Ascending aorta (tissue), 2 donors: ENCODE measurements around the gene FOXN3. TPM values are rescaled to one million over a fixed set of nuclear protein-coding genes. Genes with fewer than 3 reads are reported as not detected.

Source experiments
- DNase-seq, 2 donors: peaks; one replicate each; pipeline ENCODE4 v3.0.0-alpha.2; 2019; ENCODE audit warnings: low spot score in 2 of 2
- H3K27ac ChIP-seq, 2 donors: fragments of 200-600 bp; sonication (generic); one replicate each; pipeline ENCODE4 v1.5.1; 2016 to 2017; ENCODE audit warnings: mild to moderate bottlenecking in 1 of 2
- H3K27me3 ChIP-seq: fragments of 200-600 bp; sonication (generic); one replicate; pipeline ENCODE4 v1.5.1; 2017
- H3K36me3 ChIP-seq, 2 donors: fragments of 200-600 bp; sonication (generic); one replicate each; pipeline ENCODE4 v1.5.1; 2016
- H3K4me1 ChIP-seq, 2 donors: fragments of 200-600 bp; sonication (generic); one replicate each; pipeline ENCODE4 v1.5.1; 2016 to 2017; ENCODE audit warnings: mild to moderate bottlenecking in 1 of 2
- H3K4me3 ChIP-seq, 2 donors: fragments of 200-600 bp; sonication (generic); one replicate each; pipeline ENCODE4 v1.5.1; 2016 to 2017; ENCODE audit warnings: mild to moderate bottlenecking in 1 of 2
- H3K9me3 ChIP-seq, 2 donors: fragments of 200-600 bp; sonication (generic); one replicate each; pipeline ENCODE4 v1.5.1; 2016
- intact Hi-C: fragments of 100-400 bp; cut with DNase I; formaldehyde crosslinking; loops from one replicate; pipeline ENCODE4 v1.15.1; 2023
- total RNA-seq: library from RNA; depleted of rRNA; stranded (reverse); fragments of >200 nt; gene quantifications from one replicate; pipeline ENCODE4 v1.1.0, GENCODE V29; 2016
- TF ChIP-seq, protein P1 (sequence below), 3 experiments: fragments of 200-600 bp in 2 of 3; fragments of 450-650 bp in 1 of 3; sonication (generic) in 2 of 3; IDR thresholded peaks; one replicate each; pipeline ENCODE4 v1.5.1; 2016 to 2019; ENCODE audit warnings: antibody characterized with exemption in 3 of 3, mild to moderate bottlenecking in 1 of 3, moderate library complexity in 1 of 3

Gene FOXN3
- total RNA-seq, 1 donor from 2014 or later, result 96.3 TPM

DNA sequence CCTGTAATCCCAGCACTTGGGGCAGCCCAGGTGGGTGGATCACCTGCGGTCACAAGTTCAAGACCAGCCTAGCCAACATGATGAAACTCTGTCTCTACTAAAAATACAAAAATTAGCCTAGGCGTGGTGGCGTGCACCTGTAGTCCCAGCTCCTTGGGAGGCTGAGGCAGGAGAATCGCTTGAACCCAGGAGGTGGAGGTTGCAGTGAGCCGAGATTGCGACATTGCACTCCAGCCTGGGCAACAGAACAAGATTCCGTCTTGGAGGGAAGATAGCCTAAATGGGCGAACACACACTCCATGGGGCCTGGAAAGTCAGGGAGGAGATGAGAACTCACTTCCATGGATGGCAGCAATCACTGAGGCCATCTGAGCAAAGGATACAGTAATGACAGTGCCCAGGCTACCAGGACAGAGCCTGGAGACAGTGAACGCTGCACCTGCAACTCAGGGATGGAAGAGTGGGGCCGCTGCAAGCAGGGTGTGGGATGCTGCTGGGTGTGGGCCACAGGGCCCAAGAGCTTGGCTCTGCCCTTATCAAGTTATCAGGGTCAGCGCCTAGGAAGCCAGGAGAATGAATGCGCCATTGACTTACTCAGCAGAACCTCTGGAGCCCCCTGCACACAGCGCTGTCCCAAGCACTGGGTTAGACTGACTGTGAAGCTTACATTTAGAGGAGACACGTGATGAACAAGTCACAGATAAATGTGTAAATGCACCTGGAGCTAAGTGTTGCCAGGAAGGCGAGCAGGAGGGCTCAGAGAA, 28.9 kb downstream of the FOXN3 start:
- TF ChIP-seq, protein P1, sequence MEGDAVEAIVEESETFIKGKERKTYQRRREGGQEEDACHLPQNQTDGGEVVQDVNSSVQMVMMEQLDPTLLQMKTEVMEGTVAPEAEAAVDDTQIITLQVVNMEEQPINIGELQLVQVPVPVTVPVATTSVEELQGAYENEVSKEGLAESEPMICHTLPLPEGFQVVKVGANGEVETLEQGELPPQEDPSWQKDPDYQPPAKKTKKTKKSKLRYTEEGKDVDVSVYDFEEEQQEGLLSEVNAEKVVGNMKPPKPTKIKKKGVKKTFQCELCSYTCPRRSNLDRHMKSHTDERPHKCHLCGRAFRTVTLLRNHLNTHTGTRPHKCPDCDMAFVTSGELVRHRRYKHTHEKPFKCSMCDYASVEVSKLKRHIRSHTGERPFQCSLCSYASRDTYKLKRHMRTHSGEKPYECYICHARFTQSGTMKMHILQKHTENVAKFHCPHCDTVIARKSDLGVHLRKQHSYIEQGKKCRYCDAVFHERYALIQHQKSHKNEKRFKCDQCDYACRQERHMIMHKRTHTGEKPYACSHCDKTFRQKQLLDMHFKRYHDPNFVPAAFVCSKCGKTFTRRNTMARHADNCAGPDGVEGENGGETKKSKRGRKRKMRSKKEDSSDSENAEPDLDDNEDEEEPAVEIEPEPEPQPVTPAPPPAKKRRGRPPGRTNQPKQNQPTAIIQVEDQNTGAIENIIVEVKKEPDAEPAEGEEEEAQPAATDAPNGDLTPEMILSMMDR (IDR thresholded peaks at IDR 0.05), result no peak
- intact Hi-C loops, result no loop called here
- H3K4me1 ChIP-seq, result peaks cover 6 to 29% of the 10 kb centered on the region in 2 donors

DNA sequence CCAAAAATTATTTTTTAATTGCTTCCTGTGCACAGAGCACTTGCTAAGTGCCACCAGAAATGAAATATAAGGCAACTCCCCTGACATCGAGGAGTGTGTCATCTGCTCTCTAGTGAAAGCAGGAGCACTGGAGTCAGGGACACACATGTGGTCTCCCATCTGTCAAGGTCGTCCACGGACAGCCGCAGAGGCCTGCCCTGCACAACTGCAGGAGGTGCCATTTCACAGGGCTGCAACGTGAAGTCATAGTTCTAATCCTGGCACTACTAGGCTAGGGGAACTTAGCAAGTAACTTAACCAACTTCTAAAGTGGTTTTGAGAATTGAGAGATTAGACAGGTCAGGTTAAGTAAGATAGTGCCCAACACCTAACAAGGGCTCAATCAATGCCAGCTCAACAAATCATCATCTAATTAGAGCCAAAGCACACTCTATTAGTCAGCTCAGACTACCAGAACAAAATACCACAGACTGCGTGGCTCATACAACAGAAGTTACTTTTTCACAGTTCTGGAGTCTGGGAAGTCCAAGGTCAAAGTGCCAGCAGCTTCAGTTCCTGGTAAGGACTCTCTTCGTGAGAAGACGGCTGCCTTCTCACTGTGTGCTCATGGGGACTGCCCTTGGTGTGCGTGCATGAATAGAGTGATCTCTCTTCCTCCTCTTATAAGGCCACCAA, 30.7 kb downstream of the FOXN3 start:
- Histone ChIP-seq H3K4me1 (peaks cover 5 to 29% of the 10 kb centered on the region in 2 donors), H3K4me3 (no peak overlapping the region), H3K27ac (peak overlapping the region in 1 of 2 donors; percentile 35), H3K36me3 (no peaks in the 10 kb centered on the region), H3K27me3 (no peaks in the 10 kb centered on the region), H3K9me3 (no peaks in the 10 kb centered on the region)
- TF ChIP-seq, protein P1 (IDR thresholded peaks at IDR 0.05), result no peak
- peak in 1 of 2 donors; percentile 45 for DNase-seq
- intact Hi-C loops, result no loop called here

More for the DNA sequence above, 28.9 kb downstream of the FOXN3 start:
- H3K36me3 ChIP-seq, result no peaks in the 10 kb centered on the region
- H3K27me3 ChIP-seq, result no peaks in the 10 kb centered on the region
- H3K27ac ChIP-seq, result peak overlapping the region in 1 of 2 donors; percentile 35
- H3K9me3 ChIP-seq, result no peaks in the 10 kb centered on the region
- peak in 1 of 2 donors; percentile 53 for DNase-seq
- no peak overlapping the region for H3K4me3 ChIP-seq

DNA sequence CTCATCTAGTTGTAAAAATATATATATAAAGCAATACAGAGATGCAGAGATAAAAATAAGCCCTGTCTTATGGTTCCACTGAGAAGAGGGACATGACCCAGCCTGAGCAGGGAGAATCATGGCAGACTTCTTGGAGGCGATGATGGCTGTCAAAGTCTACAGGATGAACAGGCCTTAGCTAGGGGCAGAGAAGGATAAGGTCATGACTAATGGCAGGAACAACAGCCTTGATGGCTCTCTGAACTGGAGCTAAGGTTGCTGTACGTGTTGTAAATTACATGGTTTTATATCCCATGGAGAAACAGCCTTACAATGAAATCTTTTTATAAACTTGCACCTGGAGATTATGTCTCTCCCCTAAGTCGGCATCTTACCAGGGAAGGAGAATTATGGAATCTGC, 32.4 kb downstream of the FOXN3 start:
- TF ChIP-seq, protein P1 (IDR thresholded peaks at IDR 0.05), result no peak
- Histone ChIP-seq H3K9me3 (no peaks in the 10 kb centered on the region), H3K27me3 (no peaks in the 10 kb centered on the region), H3K27ac (no peak overlapping the region), H3K4me3 (no peak overlapping the region), H3K4me1 (peaks cover 4 to 30% of the 10 kb centered on the region in 2 donors), H3K36me3 (no peaks in the 10 kb centered on the region)
- intact Hi-C loops, result no loop called here
- DNase-seq, result peak in 1 of 2 donors; percentile 30

DNA sequence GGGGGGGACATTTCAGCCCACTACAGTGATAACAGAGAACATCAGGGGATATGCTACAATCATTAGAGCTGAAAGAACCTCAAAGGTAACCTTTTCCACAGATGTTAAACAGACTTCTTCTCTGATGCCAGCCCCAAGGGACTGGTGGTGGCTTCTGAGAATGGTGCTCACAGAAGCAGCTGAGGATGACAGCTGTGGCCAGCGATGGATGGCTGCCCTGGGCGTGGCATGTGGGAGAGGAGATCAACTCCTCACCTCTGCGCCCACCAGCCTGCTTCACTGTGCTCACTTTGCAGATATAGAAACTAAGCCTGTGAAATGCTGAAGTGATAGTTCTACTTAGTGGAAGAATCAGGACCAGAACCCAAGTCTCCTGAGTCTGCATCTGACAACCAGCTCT, 33.0 kb downstream of the FOXN3 start:
- TF ChIP-seq, protein P1 (IDR thresholded peaks at IDR 0.05), result no peak
- H3K27me3 ChIP-seq, result no peaks in the 10 kb centered on the region
- no peak overlapping the region for H3K27ac ChIP-seq
- H3K4me1 ChIP-seq, result peaks cover 0 to 34% of the 10 kb centered on the region in 2 donors
- intact Hi-C loops, result no loop called here
- H3K4me3 ChIP-seq, result no peak overlapping the region
- H3K36me3 ChIP-seq, result no peaks in the 10 kb centered on the region
- peak in 1 of 2 donors; percentile 43 for DNase-seq
- H3K9me3 ChIP-seq, result no peaks in the 10 kb centered on the region

DNA sequence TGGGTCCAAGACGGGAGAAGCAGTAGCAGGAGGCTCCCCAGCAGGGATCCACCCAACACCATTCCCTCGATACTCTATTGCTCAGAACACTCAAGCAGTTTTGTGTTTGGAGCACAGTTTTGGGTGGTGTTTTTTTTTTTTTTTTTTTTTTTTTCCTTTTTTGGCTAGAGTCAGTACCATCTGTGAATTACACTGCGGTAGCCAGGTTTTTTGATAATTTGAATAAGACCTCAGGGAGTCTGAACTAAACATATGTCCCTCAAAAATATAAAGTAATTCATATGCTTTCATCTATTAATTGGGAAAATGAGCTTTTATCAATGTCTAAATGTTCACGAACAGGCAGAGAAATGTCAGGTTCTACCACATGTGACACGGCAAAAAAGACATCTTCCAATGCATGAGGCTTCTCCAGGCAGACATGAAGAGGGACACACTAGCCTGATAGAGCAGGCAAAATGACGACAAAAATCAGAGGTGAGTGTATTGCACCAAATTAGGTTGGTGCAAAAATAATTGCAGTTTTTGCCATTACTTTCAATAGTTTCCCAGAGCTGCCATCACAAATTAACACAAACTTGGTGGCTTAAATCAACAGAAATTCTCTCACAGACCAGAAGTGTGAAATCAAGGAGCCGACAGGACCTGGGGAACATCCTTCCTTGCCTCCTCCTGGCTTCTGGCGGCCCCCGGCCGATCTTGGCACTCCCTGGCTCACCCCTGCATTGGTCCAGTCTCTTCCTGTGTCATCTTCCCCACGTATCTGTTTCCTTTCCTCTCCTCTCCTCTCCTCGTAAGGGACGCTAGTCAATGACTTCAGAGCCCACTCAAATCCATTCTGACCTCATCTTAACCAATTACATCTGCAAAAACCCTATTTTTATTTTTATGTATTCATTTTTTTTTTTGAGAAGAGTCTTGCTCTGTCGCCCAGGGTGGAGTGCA, 33.9 kb downstream of the FOXN3 start:
- H3K9me3 ChIP-seq, result no peaks in the 10 kb centered on the region
- H3K27ac ChIP-seq, result no peak overlapping the region
- H3K27me3 ChIP-seq, result no peaks in the 10 kb centered on the region
- TF ChIP-seq, protein P1 (IDR thresholded peaks at IDR 0.05), result no peak
- peaks cover 0 to 29% of the 10 kb centered on the region in 2 donors for H3K4me1 ChIP-seq
- intact Hi-C loops, result no loop called here
- H3K36me3 ChIP-seq, result no peaks in the 10 kb centered on the region
- peak in 1 of 2 donors; percentile 44 for DNase-seq
- H3K4me3 ChIP-seq, result no peak overlapping the region
